H1 (cell line): ENCODE data around the gene FIZ1. TPM values are rescaled to one million over a fixed set of nuclear protein-coding genes. Genes with fewer than 3 reads are reported as not detected.

Experiments used
- CTCF ChIA-PET: fragments of 300-600 bp; sonication (Branson Sonifier 250); formaldehyde crosslinking; loops from one replicate; lab custom pipeline; 2021; ENCODE audit not compliant: partially characterized antibody; lab: Charles Lee
- POLR2A ChIA-PET: fragments of 300-600 bp; sonication (Branson Sonifier 250); formaldehyde crosslinking; loops from one replicate; lab custom pipeline; 2021; ENCODE audit warnings: inconsistent platforms; ENCODE audit not compliant: partially characterized antibody; lab: Charles Lee
- DNase-seq, 2 experiments: peaks; one replicate each; pipeline versions ENCODE4 v3.0.0 to v3.0.0-alpha.2; 2010 to 2022; ENCODE audit warnings: low spot score in 2 of 2, low read depth in 1 of 2, mixed read lengths in 1 of 2
- FAIRE-seq: peaks from 2 replicates; lab custom pipeline; 2011; peaks lifted over from hg19 to GRCh38; lab: Jason Lieb, UNC
- H2AFZ ChIP-seq: 2 replicates; pipeline ENCODE4 v1.8.1; 2012; ENCODE audit warnings: low read length, inconsistent platforms
- H2AK5ac ChIP-seq: 2 replicates; pipeline ENCODE4 v1.6.1; 2013; ENCODE audit warnings: low read depth, low read length
- H2BK120ac ChIP-seq: replicated peaks from 2 replicates; pipeline ENCODE3; 2013; ENCODE audit warnings: low read depth, low read length, inconsistent platforms
- H2BK12ac ChIP-seq: 2 replicates; pipeline ENCODE4 v1.6.1; 2013; ENCODE audit warnings: low read depth, low read length
- H2BK15ac ChIP-seq: 2 replicates; pipeline ENCODE4 v1.6.1; 2013; ENCODE audit warnings: low read length
- H2BK20ac ChIP-seq: 2 replicates; pipeline ENCODE4 v1.6.1; 2013; ENCODE audit warnings: low read length
- H2BK5ac ChIP-seq: 2 replicates; pipeline ENCODE4 v1.6.1; 2013; ENCODE audit warnings: low read depth, low read length
- H3K14ac ChIP-seq: 2 replicates; pipeline ENCODE4 v1.6.1; 2013; ENCODE audit warnings: inconsistent platforms; ENCODE audit not compliant: insufficient read length
- H3K18ac ChIP-seq: 2 replicates; pipeline ENCODE4 v1.6.1; 2013; ENCODE audit warnings: low read length; ENCODE audit errors: extremely low read depth
- H3K23ac ChIP-seq: 2 replicates; pipeline ENCODE4 v1.6.1; 2013; ENCODE audit warnings: inconsistent platforms; ENCODE audit not compliant: insufficient read length
- H3K23me2 ChIP-seq: 2 replicates; pipeline ENCODE4 v1.6.1; 2013; ENCODE audit warnings: low read depth, low read length
- H3K27ac ChIP-seq: 2 replicates; pipeline ENCODE4 v1.6.1; 2011; ENCODE audit warnings: low read depth, low read length, inconsistent platforms
- H3K27me3 ChIP-seq, 4 experiments: replicated peaks in 1 of 4; 1 replicate in 1 of 4; 2 replicates in 3 of 4; pipeline versions ENCODE4 v1.6.1 to v1.8.1; 2011 to 2013; ENCODE audit warnings: low read length in 3 of 4, mild to moderate bottlenecking in 3 of 4, inconsistent platforms in 2 of 4, mixed read lengths in 2 of 4, moderate library complexity in 1 of 4; ENCODE audit not compliant: control insufficient read depth in 3 of 4, insufficient read depth in 3 of 4; ENCODE audit errors: extremely low read depth in 1 of 4
- H3K36me3 ChIP-seq, 4 experiments: 2 replicates each; pipeline versions ENCODE4 v1.6.1 to v1.8.1; 2011 to 2013; ENCODE audit warnings: mild to moderate bottlenecking in 4 of 4, low read length in 3 of 4, moderate library complexity in 2 of 4, control low read depth in 1 of 4, inconsistent platforms in 1 of 4; ENCODE audit not compliant: insufficient read depth in 4 of 4, control insufficient read depth in 2 of 4
- H3K4ac ChIP-seq: replicated peaks from 2 replicates; pipeline ENCODE3; 2013; ENCODE audit warnings: low read length, low read depth, mixed read lengths, inconsistent platforms; ENCODE audit not compliant: insufficient read length
- H3K4me1 ChIP-seq, 4 experiments: replicated peaks in 1 of 4; 1 replicate in 1 of 4; 2 replicates in 3 of 4; pipeline versions ENCODE4 v1.6.1 to v1.8.1; 2011 to 2013; ENCODE audit warnings: low read length in 3 of 4, inconsistent platforms in 2 of 4, mixed read lengths in 1 of 4; ENCODE audit not compliant: insufficient read depth in 4 of 4, control insufficient read depth in 3 of 4
- H3K4me2 ChIP-seq, 2 experiments: 2 replicates each; pipeline versions ENCODE4 v1.6.1 to v1.8.1; 2011 to 2013; ENCODE audit warnings: low read depth in 2 of 2, low read length in 2 of 2, control low read depth in 1 of 2, inconsistent platforms in 1 of 2, mild to moderate bottlenecking in 1 of 2; ENCODE audit not compliant: insufficient read depth in 1 of 2
- H3K4me3 ChIP-seq, 4 experiments: fragments of 200-600, 300-600 bp in 1 of 4; sonication (generic), shearing (Covaris generic), sonication (Bioruptor Twin) in 1 of 4; 2 replicates each; pipeline versions ENCODE4 v1.5.1 to v1.8.1; 2011 to 2016; ENCODE audit warnings: low read length in 4 of 4, low read depth in 3 of 4, control low read depth in 2 of 4, inconsistent platforms in 2 of 4, mild to moderate bottlenecking in 2 of 4, mixed read lengths in 1 of 4, moderate library complexity in 1 of 4; ENCODE audit not compliant: insufficient read depth in 2 of 4; ENCODE audit errors: extremely low read depth in 1 of 4
- H3K56ac ChIP-seq: replicated peaks from 2 replicates; pipeline ENCODE3; 2013; ENCODE audit warnings: low read depth, mild to moderate bottlenecking, mixed read lengths, low read length, inconsistent platforms; ENCODE audit not compliant: insufficient read length
- H3K79me1 ChIP-seq: 2 replicates; pipeline ENCODE4 v1.6.1; 2013; ENCODE audit warnings: low read depth, low read length, control low read depth
- H3K79me2 ChIP-seq, 2 experiments: 2 replicates each; pipeline versions ENCODE4 v1.6.1 to v1.8.1; 2012 to 2013; ENCODE audit warnings: low read length in 2 of 2, mild to moderate bottlenecking in 2 of 2, inconsistent platforms in 1 of 2; ENCODE audit not compliant: insufficient read depth in 2 of 2, control insufficient read depth in 1 of 2
- H3K9ac ChIP-seq, 4 experiments: replicated peaks in 1 of 4; 1 replicate in 1 of 4; 2 replicates in 3 of 4; pipeline versions ENCODE4 v1.6.1 to v1.8.1; 2011 to 2013; ENCODE audit warnings: low read depth in 3 of 4, low read length in 3 of 4, control low read depth in 2 of 4, mild to moderate bottlenecking in 2 of 4, moderate library complexity in 2 of 4, inconsistent platforms in 1 of 4; ENCODE audit errors: extremely low read depth in 1 of 4
- H3K9me3 ChIP-seq, 2 experiments: 2 replicates each; pipeline versions ENCODE4 v1.6.1 to v1.8.1; 2012 to 2013; ENCODE audit warnings: mild to moderate bottlenecking in 2 of 2, moderate library complexity in 2 of 2, control low read depth in 1 of 2, inconsistent platforms in 1 of 2, low read depth in 1 of 2, low read length in 1 of 2, mixed read lengths in 1 of 2; ENCODE audit not compliant: insufficient read depth in 2 of 2
- H4K20me1 ChIP-seq, 2 experiments: replicated peaks in 1 of 2; 2 replicates each; pipeline versions ENCODE3 to v1.8.1; 2011 to 2013; ENCODE audit warnings: inconsistent platforms in 2 of 2, low read length in 2 of 2, mild to moderate bottlenecking in 1 of 2; ENCODE audit not compliant: insufficient read depth in 2 of 2, control insufficient read depth in 1 of 2
- H4K5ac ChIP-seq: 2 replicates; pipeline ENCODE4 v1.6.1; 2013; ENCODE audit warnings: low read length, low read depth, mixed read lengths, inconsistent platforms; ENCODE audit not compliant: insufficient read length
- H4K8ac ChIP-seq: 2 replicates; pipeline ENCODE4 v1.8.0; 2013; ENCODE audit warnings: mild to moderate bottlenecking, moderate library complexity, low read length, inconsistent platforms; ENCODE audit not compliant: insufficient read depth; ENCODE audit errors: extremely low read depth
- H4K91ac ChIP-seq: replicated peaks from 2 replicates; pipeline ENCODE3; 2013; ENCODE audit warnings: low read length, mixed read lengths, inconsistent platforms; ENCODE audit not compliant: insufficient read length
- BRCA1 ChIP-seq: IDR thresholded peaks from 2 replicates; pipeline ENCODE4 v1.6.1; 2012; ENCODE audit warnings: low read depth, low read length, improper control_type of control experiment
- EP300 ChIP-seq, 2 experiments: IDR thresholded peaks; 1 replicate in 1 of 2; 2 replicates in 1 of 2; pipeline ENCODE4 v1.6.1; 2011 to 2012; ENCODE audit warnings: low read depth in 2 of 2, low read length in 2 of 2, mild to moderate bottlenecking in 2 of 2, borderline replicate concordance in 1 of 2, inconsistent platforms in 1 of 2, moderate library complexity in 1 of 2
- MAFK ChIP-seq: IDR thresholded peaks from 2 replicates; pipeline ENCODE4 v1.6.1; 2012; ENCODE audit warnings: low read depth, mild to moderate bottlenecking, improper control_type of control experiment, low read length
- NANOG ChIP-seq: IDR thresholded peaks from 2 replicates; pipeline ENCODE4 v1.6.1; 2011; ENCODE audit warnings: low read length, low read depth, mild to moderate bottlenecking, inconsistent platforms; ENCODE audit not compliant: insufficient read depth, poor library complexity, severe bottlenecking
- NRF1 ChIP-seq: IDR thresholded peaks from 2 replicates; pipeline ENCODE4 v1.6.1; 2011; ENCODE audit warnings: mild to moderate bottlenecking, low read depth, low read length, improper control_type of control experiment
- POLR2A ChIP-seq, 2 experiments: IDR thresholded peaks; 1 replicate in 1 of 2; 2 replicates in 1 of 2; pipeline ENCODE4 v1.6.1; 2011; ENCODE audit warnings: low read depth in 2 of 2, low read length in 2 of 2, mild to moderate bottlenecking in 2 of 2; ENCODE audit errors: control extremely low read depth in 1 of 2
- POU5F1 ChIP-seq: IDR thresholded peaks from 2 replicates; pipeline ENCODE4 v1.6.1; 2011; ENCODE audit warnings: low read depth, mild to moderate bottlenecking, low read length, moderate library complexity
- RAD21 ChIP-seq, 2 experiments: IDR thresholded peaks in 1 of 2; conservative IDR thresholded peaks in 1 of 2; 2 replicates each; pipeline ENCODE4 v1.6.1; 2011; ENCODE audit warnings: low read depth in 2 of 2, low read length in 2 of 2, improper control_type of control experiment in 1 of 2, inconsistent platforms in 1 of 2, mild to moderate bottlenecking in 1 of 2, moderate library complexity in 1 of 2
- RFX5 ChIP-seq: IDR thresholded peaks from 2 replicates; pipeline ENCODE4 v1.6.1; 2011; ENCODE audit warnings: low read depth, low read length, improper control_type of control experiment, borderline replicate concordance
- SRF ChIP-seq: IDR thresholded peaks from 2 replicates; pipeline ENCODE4 v1.6.1; 2011; ENCODE audit warnings: mild to moderate bottlenecking, low read depth, low read length, moderate library complexity
- TAF1 ChIP-seq: IDR thresholded peaks from 2 replicates; pipeline ENCODE4 v1.6.1; 2011; ENCODE audit warnings: mild to moderate bottlenecking, low read depth, low read length
- ZNF274 ChIP-seq: IDR thresholded peaks from 2 replicates; pipeline ENCODE4 v1.7.0; 2012; ENCODE audit warnings: low read length, borderline replicate concordance; ENCODE audit errors: extremely low read depth
- WGBS, 2 experiments: shearing (Covaris generic) in 1 of 2; methylation state at CpG; one replicate each; pipeline versions ENCODE4 v1.1.6 to v1.1.7; 2013 to 2015; ENCODE audit warnings: low lambda C conversion rate in 2 of 2, mixed read lengths in 2 of 2, inconsistent platforms in 1 of 2, low coverage in 1 of 2, missing lambda C conversion rate in 1 of 2; ENCODE audit not compliant: insufficient replicate concordance in 2 of 2, insufficient coverage in 1 of 2, insufficient read length in 1 of 2; ENCODE audit errors: extremely low coverage in 1 of 2, missing lambda C conversion rate in 1 of 2; 5-methylcytosine and 5-hydroxymethylcytosine counted together
- polyA plus RNA-seq, 7 experiments: library from polyadenylated mRNA; depleted of rRNA in 3 of 7; stranded (reverse) in 5 of 7; unstranded in 2 of 7; fragments of >200 nt in 5 of 7; fragments of 200-250 nt in 2 of 7; gene quantifications; 1 replicate in 5 of 7; 2 replicates in 1 of 7; 4 replicates in 1 of 7; pipeline versions ENCODE4 v1.2.1 to v1.2.3, GENCODE V29; 2011 to 2013; ENCODE audit warnings: missing spikeins in 2 of 7, mixed read lengths in 2 of 7
- total RNA-seq: library from RNA; stranded (reverse); fragmentation: NEBNext Ultra II Directional; extraction: Animal tissue kit (Norgen Biotek cat#: 25700); gene quantifications from 2 replicates; pipeline ENCODE4 v1.2.1, GENCODE V29; 2021
- TF ChIP-seq, protein P1 (sequence below): IDR thresholded peaks from 2 replicates; pipeline ENCODE4 v1.6.1; 2012; ENCODE audit warnings: inconsistent platforms

The FIZ1 gene
- total and polyA plus RNA-seq, 2 of the 8 experiments (the other 6 are each of a cell fraction or from before 2014, with no cell fraction given) = 9.1 to 18.5 TPM

DNA sequence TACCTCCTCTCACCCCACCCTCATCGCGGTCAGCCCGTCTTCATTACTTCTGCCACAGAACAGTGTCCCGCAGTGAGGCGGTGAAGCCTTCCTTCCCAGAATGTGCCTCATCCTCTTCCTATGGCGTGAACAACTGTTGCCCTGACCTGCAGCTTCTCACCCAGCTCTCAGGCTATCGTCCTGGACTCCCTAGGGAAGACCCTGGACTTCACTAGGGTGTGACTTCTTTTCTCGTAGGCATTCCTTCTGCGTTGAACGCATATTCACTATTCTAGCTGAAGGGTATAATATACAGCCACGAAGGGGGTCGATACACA lies 7.1 kb upstream of the FIZ1 start:
- Histone ChIP-seq H2BK15ac (no peak overlapping the region; the same call in 1 of the 2 replicates), H4K20me1 (peaks cover 2 to 24% of the 10 kb centered on the region in 2 experiments), H4K8ac (no peak overlapping the region), H3K79me2 (peaks cover 0 to 8% of the 10 kb centered on the region in 2 experiments; a peak in 1 of 4 replicates), H3K9me3 (no peaks in the 10 kb centered on the region), H3K27me3 (no peaks in the 10 kb centered on the region), H3K9ac (peak overlapping the region; percentile 13 to 66 (median 58); a peak in 6 of 7 replicates), H3K23ac (no peak overlapping the region), H3K4me1 (peaks cover 0 to 9% (median 5%) of the 10 kb centered on the region in 4 experiments; a peak in 5 of 7 replicates), H3K4me3 (peak overlapping the region; percentile 54 to 93 (median 88); a peak in 7 of 8 replicates), H3K14ac (no peak overlapping the region), H3K4me2 (peak overlapping the region; percentile 61 to 93), H3K18ac (no peak overlapping the region; the same call in 1 of the 2 replicates), H4K5ac (peak overlapping the region; percentile 37), H2BK20ac (no peak overlapping the region), H3K27ac (no peak overlapping the region), H3K36me3 (peaks cover 0 to 3% (median 0%) of the 10 kb centered on the region in 4 experiments; a peak in 1 of 8 replicates), H2AFZ (no peak overlapping the region), H2BK120ac (no peak overlapping the region), H2BK5ac (0 out of 2 replicates have a peak overlapping the region, but pooled peaks have one; percentile 67), H4K91ac (no peak overlapping the region), H2BK12ac (no peak overlapping the region), H3K79me1 (peaks cover 4% of the 10 kb centered on the region; the same call in 1 of the 2 replicates), H3K56ac (no peak overlapping the region), H3K23me2 (peaks cover 10% of the 10 kb centered on the region), H2AK5ac (no peak overlapping the region), H3K4ac (no peak overlapping the region)
- FAIRE-seq (no peak), DNase-seq (no peak)
- CTCF ChIA-PET = interaction anchor here (0.6 to 2.3 kb wide), 27 partner anchors 8 to 447 kb away, joined by 3 to 22 read pairs (median 5); partner anchors contain the start of genes NAT14 and ZNF784
- POLR2A ChIA-PET = interaction anchor here (0.6 to 3.6 kb wide), 14 partner anchors 11 to 92 kb away, joined by 3 to 25 read pairs (median 4); partner anchors contain the start of genes U2AF2, ZNF579 and ZNF784
- WGBS, 2 experiments = 32% methylated on average over 12 of the region's 12 CpGs; no CpG with 5 or more reads in 1 of the 2 experiments
- no peak for TF ChIP-seq POLR2A (IDR thresholded peaks at IDR 0.05; ENCODE audit: control extremely low read depth in 1 of 2, low read depth in 2 of 2, low read length in 2 of 2)
- no peak for TF ChIP-seq SRF
- no peak for TF ChIP-seq POU5F1
- no peak for TF ChIP-seq ZNF274
- TF ChIP-seq NANOG = no peak
- no peak for TF ChIP-seq RAD21 (IDR thresholded peaks at IDR 0.05 in 1 of 2, conservative IDR thresholded peaks at IDR 0.05 in 1 of 2; ENCODE audit: low read depth in 2 of 2, low read length in 2 of 2)
- no peak for TF ChIP-seq TAF1
- TF ChIP-seq NRF1 = no peak
- TF ChIP-seq, protein P1, sequence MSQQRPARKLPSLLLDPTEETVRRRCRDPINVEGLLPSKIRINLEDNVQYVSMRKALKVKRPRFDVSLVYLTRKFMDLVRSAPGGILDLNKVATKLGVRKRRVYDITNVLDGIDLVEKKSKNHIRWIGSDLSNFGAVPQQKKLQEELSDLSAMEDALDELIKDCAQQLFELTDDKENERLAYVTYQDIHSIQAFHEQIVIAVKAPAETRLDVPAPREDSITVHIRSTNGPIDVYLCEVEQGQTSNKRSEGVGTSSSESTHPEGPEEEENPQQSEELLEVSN = no peak
- TF ChIP-seq EP300 (IDR thresholded peaks at IDR 0.05; ENCODE audit: borderline replicate concordance in 1 of 2, low read depth in 2 of 2, low read length in 2 of 2) = no peak
- TF ChIP-seq MAFK = no peak
- no peak for TF ChIP-seq RFX5
- TF ChIP-seq BRCA1 = no peak
